MM.1S (cell line): ENCODE results near the gene CYP8B1.

Source experiments
- CTCF ChIP-seq: fragments of 300-600 bp; sonication (generic); IDR thresholded peaks from 2 replicates; pipeline ENCODE4 v1.5.1; 2016; ENCODE audit warnings: antibody characterized with exemption, low read length, mixed read lengths
- EZH2 ChIP-seq: fragments of 300-600 bp; sonication (generic); optimal IDR thresholded peaks from 2 replicates; pipeline ENCODE3; 2017; ENCODE audit warnings: low read depth, mild to moderate bottlenecking, antibody characterized with exemption, low read length, mixed read lengths

GRCh38 chr3:42836150-42837123 is 39.2 kb downstream of the CYP8B1 start:
- no peak for TF ChIP-seq CTCF
- no peak for TF ChIP-seq EZH2
